ENCODE data around the gene VPREB1.

GRCh38 chr22:22229683-22230420 lies 14.7 kb upstream of the VPREB1 start:
- TF ChIP-seq POLR2AphosphoS5 (IDR thresholded peaks at IDR 0.05): no peak
- no peak for TF ChIP-seq CTCF (IDR thresholded peaks at IDR 0.05 in 8 of 11, conservative IDR thresholded peaks at IDR 0.05 in 3 of 11)

All from spleen (tissue), 7 donors.